Measurements from ENCODE around the gene ALCAM. TPM values are rescaled to one million over a fixed set of nuclear protein-coding genes. Genes with fewer than 3 reads are reported as not detected.

ALCAM gene
- total RNA-seq, 2 experiments from 2014 or later = 1.6 to 1.9 TPM

DNA sequence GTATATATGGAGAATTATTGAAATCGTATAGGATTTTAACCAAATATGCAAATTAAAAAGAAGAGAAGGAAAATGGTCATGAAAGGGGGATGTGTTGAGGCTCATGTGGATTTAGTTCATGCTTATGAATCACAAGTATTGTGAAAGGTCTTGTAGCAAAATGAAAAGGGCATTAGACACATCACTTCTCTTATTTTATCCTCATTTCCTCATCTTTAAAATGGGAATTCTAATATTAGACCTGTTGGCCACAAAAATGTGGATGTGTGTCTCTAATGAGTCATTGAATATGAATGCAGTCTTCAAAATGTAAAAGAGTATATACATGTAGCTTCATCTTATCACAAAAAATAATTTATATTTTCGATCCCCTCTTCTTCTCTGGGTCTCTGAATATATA, 14.9 kb upstream of the ALCAM start:
- Mint-ChIP-seq H3K27ac (no peak overlapping the region), H3K27me3 (peaks cover 62% of the 10 kb centered on the region), H3K9me3 (no peaks in the 10 kb centered on the region), H3K4me3 (no peak overlapping the region), H3K36me3 (ENCODE audit: low read depth) (no peaks in the 10 kb centered on the region), H3K4me1 (ENCODE audit: low read depth) (no peaks in the 10 kb centered on the region)
- Histone ChIP-seq H3K4me1 (ENCODE audit: insufficient read depth, low read length) (peaks cover 8% of the 10 kb centered on the region), H3K9me3 (ENCODE audit: control insufficient read depth in 1 of 2, insufficient read depth in 1 of 2, low read length in 2 of 2) (no peaks in the 10 kb centered on the region), H3K36me3 (ENCODE audit: insufficient read depth, low read length) (no peaks in the 10 kb centered on the region), H3K27ac (ENCODE audit: low read depth in 1 of 2, low read length in 2 of 2) (no peak overlapping the region), H3K27me3 (ENCODE audit: control insufficient read depth in 1 of 2, insufficient read depth in 2 of 2, low read length in 2 of 2) (peaks cover 18 to 37% of the 10 kb centered on the region in 2 experiments), H3K4me3 (ENCODE audit: low read length) (no peak overlapping the region)
- intact Hi-C loops (cut with DNase I, micrococcal nuclease) = no loop called here
- CTCF ChIA-PET = no interaction called here
- POLR2A ChIA-PET = no interaction called here
- no peak for ATAC-seq (ENCODE audit: poor library complexity)
- peak in 3 of 14 experiments; percentile 11 to 45 (median 34) for DNase-seq
- TF ChIP-seq, protein P1, sequence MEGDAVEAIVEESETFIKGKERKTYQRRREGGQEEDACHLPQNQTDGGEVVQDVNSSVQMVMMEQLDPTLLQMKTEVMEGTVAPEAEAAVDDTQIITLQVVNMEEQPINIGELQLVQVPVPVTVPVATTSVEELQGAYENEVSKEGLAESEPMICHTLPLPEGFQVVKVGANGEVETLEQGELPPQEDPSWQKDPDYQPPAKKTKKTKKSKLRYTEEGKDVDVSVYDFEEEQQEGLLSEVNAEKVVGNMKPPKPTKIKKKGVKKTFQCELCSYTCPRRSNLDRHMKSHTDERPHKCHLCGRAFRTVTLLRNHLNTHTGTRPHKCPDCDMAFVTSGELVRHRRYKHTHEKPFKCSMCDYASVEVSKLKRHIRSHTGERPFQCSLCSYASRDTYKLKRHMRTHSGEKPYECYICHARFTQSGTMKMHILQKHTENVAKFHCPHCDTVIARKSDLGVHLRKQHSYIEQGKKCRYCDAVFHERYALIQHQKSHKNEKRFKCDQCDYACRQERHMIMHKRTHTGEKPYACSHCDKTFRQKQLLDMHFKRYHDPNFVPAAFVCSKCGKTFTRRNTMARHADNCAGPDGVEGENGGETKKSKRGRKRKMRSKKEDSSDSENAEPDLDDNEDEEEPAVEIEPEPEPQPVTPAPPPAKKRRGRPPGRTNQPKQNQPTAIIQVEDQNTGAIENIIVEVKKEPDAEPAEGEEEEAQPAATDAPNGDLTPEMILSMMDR (IDR thresholded peaks at IDR 0.05) = no peak

DNA sequence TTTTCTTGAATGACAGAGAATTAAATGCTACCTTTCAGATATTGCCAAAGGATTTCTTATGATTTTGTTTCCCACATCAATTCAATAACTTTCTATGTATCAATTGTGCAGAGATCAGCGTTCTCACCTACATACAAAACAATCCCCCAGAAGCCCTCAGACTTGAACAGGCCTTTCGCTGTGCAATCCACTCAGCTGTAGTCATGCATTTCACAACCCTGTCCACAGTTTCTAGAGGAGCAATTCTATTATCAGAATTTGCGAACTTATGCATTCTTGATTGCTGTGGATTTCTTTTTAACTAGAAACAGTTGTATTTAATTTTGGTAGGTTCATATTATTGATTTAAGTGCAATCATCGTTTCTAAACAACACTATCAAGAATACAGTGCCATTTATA, 13.7 kb upstream of the ALCAM start:
- H3K4me1 Mint-ChIP-seq (ENCODE audit: low read depth) = no peaks in the 10 kb centered on the region
- Histone ChIP-seq H3K36me3 (ENCODE audit: insufficient read depth, low read length) (no peaks in the 10 kb centered on the region), H3K4me3 (ENCODE audit: low read length) (no peak overlapping the region), H3K9me3 (ENCODE audit: control insufficient read depth in 1 of 2, insufficient read depth in 1 of 2, low read length in 2 of 2) (no peaks in the 10 kb centered on the region), H3K27ac (ENCODE audit: low read depth in 1 of 2, low read length in 2 of 2) (no peak overlapping the region), H3K4me1 (ENCODE audit: insufficient read depth, low read length) (peaks cover 8% of the 10 kb centered on the region), H3K27me3 (ENCODE audit: control insufficient read depth in 1 of 2, insufficient read depth in 2 of 2, low read length in 2 of 2) (peaks cover 18 to 37% of the 10 kb centered on the region in 2 experiments)
- POLR2A ChIA-PET = no interaction called here
- no peaks in the 10 kb centered on the region for H3K9me3 Mint-ChIP-seq
- H3K4me3 Mint-ChIP-seq = no peak overlapping the region
- peaks cover 62% of the 10 kb centered on the region for H3K27me3 Mint-ChIP-seq
- no peak for DNase-seq
- ATAC-seq (ENCODE audit: poor library complexity) = no peak
- TF ChIP-seq, protein P1 (IDR thresholded peaks at IDR 0.05) = no peak
- no peak overlapping the region for H3K27ac Mint-ChIP-seq
- no peaks in the 10 kb centered on the region for H3K36me3 Mint-ChIP-seq (ENCODE audit: low read depth)
- intact Hi-C loops (cut with DNase I, micrococcal nuclease) = no loop called here
- CTCF ChIA-PET = no interaction called here

DNA sequence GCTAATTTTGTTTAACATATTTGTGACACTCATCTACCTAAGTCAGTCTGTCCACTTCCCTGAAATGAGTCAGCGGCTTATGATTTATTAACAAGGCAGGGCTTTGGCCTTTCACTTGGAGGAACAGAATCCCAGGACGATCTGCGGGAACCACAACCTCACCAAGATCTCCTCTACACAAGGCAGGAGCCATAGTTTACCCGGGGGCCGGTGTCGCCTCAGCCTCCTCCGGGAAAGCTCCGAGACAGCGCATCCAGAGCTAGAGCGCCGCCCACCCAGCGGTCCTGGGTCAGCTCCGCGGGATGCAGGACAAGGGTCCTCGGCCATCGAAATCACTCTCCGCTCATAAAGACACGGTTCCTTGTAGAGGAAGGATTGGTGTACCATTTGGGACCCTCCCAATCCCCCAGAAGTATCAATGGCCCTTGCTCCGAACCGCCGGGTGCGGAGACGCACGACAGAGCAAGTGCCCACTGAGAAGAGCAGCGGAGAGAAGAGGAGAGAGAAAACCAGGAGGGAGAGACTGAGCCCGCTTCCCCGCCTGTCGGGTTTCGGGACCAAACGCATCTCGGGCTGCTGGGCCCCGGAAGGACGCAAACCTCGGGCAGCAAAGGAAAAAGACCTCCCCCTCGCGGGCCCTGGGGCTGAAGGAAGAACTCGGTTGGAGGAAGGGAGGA, 13.1 kb upstream of the ALCAM start:
- DNase-seq (peak in 2 of 14 experiments; percentile 41 to 46), ATAC-seq (ENCODE audit: poor library complexity) (no peak)
- Histone ChIP-seq H3K27me3 (ENCODE audit: control insufficient read depth in 1 of 2, insufficient read depth in 2 of 2, low read length in 2 of 2) (peaks cover 18 to 37% of the 10 kb centered on the region in 2 experiments), H3K4me1 (ENCODE audit: insufficient read depth, low read length) (peaks cover 8% of the 10 kb centered on the region), H3K36me3 (ENCODE audit: insufficient read depth, low read length) (no peaks in the 10 kb centered on the region), H3K9me3 (ENCODE audit: control insufficient read depth in 1 of 2, insufficient read depth in 1 of 2, low read length in 2 of 2) (no peaks in the 10 kb centered on the region), H3K4me3 (ENCODE audit: low read length) (peak overlapping the region; percentile 24), H3K27ac (ENCODE audit: low read depth in 1 of 2, low read length in 2 of 2) (no peak overlapping the region)
- TF ChIP-seq, protein P1 (IDR thresholded peaks at IDR 0.05) = no peak
- Mint-ChIP-seq H3K27ac (no peak overlapping the region), H3K27me3 (peaks cover 62% of the 10 kb centered on the region), H3K36me3 (ENCODE audit: low read depth) (no peaks in the 10 kb centered on the region), H3K9me3 (no peaks in the 10 kb centered on the region), H3K4me3 (no peak overlapping the region), H3K4me1 (ENCODE audit: low read depth) (no peaks in the 10 kb centered on the region)
- POLR2A ChIA-PET = no interaction called here
- CTCF ChIA-PET = no interaction called here
- intact Hi-C loops (cut with DNase I, micrococcal nuclease) = no loop called here
